HT1080 (cell line): Measurements from ENCODE around the gene SV2B. TPM values are rescaled to one million over a fixed set of nuclear protein-coding genes. Genes with fewer than 3 reads are reported as not detected.
A peak's percentile ranks its signal among the peaks of the same experiment; 100 is the strongest.

Experiments used
- DNase-seq: peaks from one replicate; pipeline ENCODE4 v3.0.0-alpha.2; 2015; ENCODE audit warnings: low read depth
- total RNA-seq: library from RNA; depleted of rRNA; stranded (reverse); fragments of >200 nt; shearing (Covaris generic); gene quantifications from 2 replicates; pipeline ENCODE4 v1.2.3, GENCODE V29; 2014

The SV2B gene
- total RNA-seq, 1 experiment from 2014 or later, result not detected

DNA sequence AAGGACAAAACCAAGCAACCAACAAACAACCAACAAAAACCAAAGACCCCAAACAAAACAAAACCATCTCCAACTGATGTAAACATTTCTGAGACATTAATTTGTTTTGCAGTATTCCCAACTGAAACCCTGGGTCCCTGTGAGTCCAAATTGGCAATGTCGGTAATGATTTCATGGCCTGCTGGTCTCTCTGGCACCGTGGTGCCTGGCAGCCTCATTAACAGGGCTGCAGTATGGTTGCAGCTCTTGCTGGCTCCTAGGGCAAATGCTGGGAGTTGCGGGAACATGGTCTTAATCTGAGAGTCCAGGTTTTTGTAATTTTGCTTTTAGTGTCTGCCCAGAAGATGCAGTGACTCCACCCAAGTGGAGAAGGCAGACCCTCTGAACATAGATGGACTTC, 128.3 kb downstream of the SV2B start:
- no peak for DNase-seq

DNA sequence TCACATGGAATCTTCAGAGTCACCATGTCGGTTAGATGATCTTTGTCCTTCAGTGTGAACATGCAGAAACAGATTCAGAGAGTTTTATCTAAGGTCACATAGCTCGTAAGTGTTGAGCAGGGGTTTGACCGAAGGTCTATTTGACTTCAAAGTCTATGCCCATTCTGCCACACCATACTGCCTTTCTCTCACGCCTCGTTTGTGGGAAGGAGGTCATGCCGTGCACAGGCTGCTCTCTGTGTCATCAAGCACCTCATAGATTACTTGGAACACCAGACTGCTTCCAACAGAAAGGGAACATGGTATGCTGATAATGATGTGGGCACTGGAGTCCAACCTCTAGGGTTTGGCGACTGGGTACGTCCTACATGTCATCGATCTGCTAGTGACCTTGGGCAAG, 128.8 kb downstream of the SV2B start:
- no peak for DNase-seq

DNA sequence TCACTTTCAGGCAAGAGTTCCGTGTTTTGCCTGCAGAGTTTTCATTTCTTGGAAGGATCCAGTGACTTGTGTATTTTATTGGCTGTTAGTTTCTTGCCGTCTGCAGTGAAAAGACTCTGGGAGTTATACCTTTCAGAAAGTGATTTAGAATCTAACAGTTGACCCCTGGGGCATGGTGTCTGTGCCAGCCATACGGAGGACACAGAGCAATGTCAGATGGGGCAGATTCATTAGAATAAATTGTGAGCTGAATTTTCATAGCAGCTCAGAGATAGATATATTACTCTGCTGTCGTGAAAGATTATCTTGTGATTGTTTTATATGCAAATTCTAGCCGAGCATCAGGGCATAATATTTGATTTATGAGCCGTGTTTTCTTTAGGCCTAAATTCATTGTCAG, 131.6 kb downstream of the SV2B start:
- DNase-seq, result no peak

DNA sequence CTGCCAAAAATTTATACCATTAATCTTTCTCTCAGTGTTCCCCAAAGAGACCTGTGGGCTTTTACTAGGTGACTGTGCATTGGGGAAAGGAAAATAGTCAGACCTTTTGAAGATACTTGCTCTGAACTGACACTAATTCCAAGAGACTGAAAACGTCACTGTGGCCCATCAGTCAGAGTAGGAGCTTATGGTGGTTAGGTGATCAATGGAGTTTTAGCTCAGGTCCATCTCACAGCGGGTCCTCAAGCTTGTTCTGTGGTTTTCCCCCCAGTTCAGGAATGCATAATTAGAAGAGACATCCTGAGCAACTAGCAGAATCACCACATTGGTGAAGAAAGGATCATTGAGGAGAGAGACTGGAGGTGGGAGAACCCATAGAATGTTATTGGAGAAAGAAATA, 134.7 kb downstream of the SV2B start:
- DNase-seq, result no peak

DNA sequence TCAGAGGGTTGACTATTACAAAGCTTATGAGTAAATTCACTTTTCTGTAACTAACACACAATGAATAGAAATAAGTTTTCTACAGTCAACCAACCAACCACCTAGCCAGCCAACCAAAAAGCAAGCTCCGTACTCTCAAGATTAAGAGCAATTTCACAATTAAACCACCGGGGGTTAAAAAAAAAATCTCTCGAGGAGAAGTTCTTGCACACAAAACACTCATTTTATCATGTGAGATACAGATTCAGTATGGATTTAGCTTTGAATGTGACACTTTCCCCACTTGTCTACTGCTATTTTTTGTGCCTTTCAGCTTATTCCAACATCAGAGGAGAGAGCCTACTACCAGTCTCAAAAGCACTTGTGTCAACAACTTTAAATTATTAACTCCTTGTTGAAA, 135.3 kb downstream of the SV2B start:
- no peak for DNase-seq

DNA sequence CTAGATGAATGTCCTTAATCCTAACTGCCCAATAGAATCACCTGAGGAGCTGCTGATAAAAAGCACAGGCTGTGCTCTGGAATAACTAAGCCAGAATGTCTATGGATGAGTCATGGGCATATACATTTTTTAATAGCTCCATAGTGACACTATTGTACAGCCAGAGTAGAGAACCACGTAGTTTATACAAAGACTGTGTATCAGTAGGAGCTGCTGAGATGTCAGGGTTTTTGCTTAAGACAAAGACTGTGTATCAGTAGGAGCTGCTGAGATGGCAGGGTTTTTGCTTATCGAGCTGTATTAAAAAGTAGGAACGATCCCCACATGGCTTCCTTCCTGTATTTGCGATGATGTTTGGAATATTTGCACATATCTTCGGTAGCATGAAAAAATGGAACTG, 137.4 kb downstream of the SV2B start:
- no peak for DNase-seq

DNA sequence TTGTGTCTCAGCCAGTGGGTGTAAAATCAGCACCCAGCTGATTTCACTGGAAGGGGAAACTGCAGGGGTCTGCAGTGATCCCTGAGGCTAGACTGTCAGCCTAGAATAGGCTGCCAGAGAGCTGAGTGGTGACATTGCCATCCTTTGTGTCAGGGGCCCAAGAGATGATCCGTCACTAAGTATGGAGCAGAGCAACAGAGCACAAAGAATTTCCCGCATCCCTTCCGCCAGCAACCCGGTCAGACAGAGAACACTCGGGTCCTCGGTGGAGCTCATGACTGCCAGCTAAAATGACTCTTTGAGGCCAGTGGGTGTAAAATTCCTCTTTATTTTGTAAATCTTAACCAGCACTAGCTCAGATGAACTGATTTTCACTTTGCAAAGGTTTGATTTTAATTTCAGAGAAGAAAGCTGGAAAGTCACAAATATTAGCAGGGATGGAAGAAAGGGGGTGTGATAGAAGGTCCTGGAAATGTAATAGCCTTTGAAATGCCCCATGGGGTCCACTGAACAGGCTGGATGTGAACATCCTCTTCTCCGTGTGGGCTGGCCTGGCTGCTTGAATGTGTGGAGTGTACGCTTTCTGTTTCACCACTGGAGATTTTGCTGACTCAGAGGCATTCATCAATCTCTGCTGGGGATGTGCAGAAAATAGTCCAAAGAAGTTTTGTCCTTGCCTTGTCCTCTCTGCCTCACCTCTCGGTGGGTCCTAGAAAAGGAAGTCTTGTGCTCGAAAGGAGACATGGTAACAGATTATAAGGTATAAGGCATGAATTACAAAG, 138.8 kb downstream of the SV2B start:
- DNase-seq, result no peak

DNA sequence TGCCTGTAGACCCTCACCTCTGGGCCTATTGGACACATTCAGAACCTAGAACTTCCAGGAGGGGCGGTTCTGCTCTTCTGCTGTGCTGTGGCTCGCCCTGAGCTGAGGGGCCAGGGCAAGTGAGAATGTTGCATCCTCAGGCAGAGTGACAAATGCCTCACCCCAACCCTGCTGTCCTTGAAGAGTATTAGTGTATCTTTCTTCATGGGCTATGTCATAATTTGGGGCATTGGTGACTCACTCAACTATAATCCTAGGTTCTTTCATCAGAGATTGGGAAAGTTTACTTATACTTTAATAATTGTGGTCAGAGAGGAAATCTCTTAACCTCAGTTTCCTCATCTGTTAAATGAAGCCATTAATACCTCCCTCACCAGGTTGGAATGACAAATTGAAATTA, 143.8 kb downstream of the SV2B start:
- no peak for DNase-seq

DNA sequence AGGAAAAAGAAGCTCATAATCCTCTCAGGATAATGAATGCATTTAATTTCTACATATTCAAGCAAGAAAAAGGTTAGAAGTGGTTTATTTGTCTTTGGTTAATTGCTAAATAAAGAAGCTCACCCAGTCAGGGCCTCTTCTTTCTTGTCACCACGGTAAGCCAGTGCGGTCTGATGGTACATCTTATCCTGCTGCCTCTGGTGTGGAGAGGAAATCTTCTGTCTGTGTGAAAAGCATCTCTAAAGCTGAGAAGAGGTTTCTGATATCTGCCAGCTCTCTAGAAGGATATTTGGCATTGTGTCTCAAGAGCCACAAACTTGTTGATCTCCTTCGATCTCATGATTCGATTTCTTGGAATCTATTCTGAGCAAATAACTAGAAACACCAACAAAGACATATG, 144.9 kb downstream of the SV2B start:
- DNase-seq, result no peak

DNA sequence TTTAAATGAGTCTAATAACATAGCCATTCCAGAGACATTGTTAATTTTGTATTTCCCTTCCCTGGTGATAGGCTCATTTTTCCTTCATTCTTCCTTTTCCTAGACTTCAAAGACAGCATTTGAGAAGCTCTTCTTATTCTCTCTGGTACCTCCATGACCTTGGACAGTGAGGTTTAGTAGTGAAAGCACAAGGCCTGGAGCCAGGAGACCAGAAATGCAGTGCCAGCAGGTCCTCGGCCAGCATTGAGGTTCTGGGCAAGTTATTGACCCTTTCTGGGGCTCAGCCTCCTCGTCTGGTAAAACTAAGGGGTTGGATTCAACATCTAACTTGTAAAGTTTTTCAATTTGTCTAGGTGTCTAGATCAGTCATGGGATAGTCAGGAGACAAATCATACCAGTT, 146.9 kb downstream of the SV2B start:
- DNase-seq, result no peak

DNA sequence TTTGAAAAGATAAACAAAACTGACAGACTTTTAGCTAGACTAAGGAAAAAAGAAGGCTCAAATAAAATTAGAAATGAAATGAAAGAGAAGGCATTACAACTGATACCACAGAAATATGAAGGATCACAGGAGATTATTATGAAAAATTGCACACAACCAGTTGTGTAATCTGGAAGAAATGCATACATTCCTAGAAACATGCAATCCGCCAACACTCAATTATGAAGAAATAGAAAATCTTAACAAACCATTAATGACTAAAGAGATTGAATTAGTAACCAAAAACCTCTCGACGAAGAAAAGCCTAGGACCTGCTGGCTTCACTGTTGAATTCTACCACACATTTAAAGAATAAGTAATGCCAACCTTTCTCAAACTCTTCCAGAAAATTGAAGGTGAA, 149.5 kb downstream of the SV2B start:
- DNase-seq, result no peak

DNA sequence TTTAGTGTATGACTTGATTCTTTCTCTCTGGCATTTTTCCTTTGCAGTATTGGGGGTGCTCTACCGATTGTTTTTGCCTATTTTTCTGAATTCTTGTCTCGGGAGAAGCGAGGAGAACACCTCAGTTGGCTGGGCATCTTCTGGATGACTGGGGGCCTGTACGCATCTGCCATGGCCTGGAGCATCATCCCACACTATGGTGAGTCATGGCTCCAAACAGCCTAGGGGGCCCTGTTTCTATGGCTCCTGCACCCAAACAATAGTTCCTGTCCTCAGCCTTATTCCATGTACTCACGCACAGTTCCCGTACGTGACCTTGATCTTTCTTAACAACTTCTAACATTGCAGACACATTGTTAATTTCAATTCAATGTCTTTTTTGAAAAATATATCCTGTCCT, 152.3 kb downstream of the SV2B start:
- DNase-seq, result no peak

DNA sequence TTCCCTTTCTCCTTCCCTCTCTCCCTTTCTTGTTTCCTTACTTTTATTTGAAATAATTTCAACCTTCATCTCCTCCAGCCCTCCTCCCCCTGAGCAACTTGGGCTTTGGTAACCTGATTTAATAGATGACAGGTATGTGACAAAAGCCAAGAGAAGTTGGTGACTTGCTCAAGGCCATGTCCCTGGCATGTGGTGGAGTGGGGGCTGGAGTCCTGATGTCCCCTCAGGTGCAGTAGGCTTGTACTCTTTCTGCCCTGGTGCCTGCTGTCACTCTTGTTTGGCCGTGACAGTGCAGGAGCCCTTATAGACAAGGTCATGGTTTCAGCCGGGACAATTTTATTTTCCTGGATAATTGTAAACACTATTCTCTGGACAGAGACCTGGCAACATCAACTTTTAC, 152.7 kb downstream of the SV2B start:
- DNase-seq, result no peak

DNA sequence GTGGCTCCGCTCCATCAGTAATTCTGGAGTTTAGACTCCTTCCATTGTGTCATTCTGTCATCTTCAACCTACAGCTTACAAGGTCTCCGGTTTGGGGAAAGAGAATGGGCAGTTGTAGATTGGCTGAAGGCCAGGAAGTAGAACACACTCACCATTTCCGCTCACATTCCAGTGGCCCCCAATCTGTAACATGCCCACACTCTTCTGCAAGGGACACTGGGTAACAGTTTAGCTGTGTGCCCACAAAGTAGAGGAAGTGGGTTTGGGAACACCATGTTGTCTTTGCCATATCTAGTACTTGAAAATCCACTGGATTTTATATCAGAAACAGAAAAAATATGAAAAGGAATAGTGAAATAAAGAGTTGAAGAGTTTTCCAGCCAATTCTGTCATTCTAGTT, 153.5 kb downstream of the SV2B start:
- peak; percentile 47 for DNase-seq

DNA sequence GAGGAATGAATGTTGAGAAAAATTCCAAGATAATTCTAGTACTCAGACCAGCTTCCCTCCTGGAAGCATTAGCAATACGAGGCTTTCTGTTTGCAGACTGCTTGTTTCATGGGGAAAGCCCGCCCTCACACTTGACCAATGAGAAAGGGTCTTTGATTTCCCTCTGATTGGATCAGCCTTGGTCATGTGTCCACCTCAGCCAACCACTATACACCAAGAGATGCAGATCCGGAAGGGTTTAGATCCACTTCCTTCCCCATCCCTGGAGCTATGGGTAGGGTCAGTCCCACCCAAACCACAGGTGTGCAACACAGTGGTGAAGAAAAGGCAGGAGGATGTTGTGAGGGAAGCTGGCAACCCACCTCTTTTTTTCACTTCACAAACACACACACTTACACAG, 154.7 kb downstream of the SV2B start:
- DNase-seq, result no peak

DNA sequence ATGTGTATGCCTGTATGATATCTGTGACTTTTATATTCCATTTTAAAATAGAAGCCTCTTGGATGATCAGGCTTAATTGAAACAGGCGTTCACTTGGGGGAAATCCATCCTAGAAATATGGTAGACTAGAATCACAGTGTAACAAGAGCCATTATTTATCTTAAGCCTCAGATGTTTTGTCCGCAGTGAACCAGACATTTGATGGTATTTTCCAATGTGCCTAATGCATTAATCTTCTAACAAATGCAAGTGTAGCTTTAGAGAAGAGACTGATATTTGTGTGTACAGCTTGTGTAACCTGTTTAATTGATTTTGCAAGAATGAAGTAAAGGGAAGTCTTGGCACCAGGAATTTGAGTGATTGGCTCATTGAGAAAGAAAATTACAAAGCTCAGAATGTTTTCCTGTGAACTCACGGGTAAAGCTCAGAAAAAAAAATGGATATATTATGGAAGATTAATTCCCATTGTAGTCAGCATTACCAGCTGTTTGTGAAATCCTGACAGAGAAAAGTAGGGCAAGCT, 155.7 kb downstream of the SV2B start:
- DNase-seq, result no peak

DNA sequence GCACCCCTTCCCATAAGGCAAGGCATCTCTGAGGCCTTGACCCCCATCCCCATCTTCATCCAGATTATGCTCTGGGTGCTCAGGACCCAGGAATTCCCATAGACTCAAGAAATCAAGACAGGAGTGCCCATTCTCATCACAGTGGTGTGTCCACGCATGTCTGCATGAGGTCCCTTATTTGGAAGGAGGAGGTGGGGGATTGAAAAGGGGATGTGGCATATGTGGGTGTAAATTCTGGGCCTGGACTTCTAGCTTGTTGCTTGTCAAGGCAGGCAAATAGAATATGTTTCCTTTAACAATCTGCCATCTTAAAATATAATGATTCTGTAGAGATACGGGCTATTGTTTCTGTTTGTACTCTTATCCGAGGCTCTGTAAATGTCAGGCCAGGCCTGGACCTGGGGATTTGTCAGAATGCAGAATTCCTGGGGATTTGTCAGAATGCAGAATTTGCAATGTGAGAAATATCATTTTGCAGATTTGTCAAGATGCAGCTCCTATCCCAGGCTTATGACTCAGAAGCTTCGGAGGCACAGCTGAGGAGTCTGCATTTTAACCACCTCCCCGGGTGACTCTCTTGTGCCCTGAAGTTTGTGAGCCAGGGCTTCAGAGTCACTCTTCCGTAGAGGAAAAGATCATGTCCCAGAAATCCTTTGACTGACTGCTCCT, 157.8 kb downstream of the SV2B start:
- DNase-seq, result no peak

DNA sequence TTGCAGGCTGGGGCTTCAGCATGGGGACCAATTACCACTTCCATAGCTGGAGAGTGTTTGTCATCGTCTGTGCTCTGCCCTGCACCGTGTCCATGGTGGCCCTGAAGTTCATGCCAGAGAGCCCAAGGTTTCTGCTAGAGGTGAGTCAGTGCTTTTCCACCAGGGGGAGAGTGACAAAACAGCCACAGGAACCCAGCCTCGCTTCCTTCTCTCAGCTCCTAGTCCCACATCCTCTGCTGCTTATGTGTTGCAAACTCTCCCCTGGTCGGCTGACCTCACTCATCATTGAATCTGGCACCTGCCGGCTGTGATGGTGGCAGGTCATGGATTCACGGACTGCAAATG, 158.3 kb downstream of the SV2B start:
- peak; percentile 47 for DNase-seq

DNA sequence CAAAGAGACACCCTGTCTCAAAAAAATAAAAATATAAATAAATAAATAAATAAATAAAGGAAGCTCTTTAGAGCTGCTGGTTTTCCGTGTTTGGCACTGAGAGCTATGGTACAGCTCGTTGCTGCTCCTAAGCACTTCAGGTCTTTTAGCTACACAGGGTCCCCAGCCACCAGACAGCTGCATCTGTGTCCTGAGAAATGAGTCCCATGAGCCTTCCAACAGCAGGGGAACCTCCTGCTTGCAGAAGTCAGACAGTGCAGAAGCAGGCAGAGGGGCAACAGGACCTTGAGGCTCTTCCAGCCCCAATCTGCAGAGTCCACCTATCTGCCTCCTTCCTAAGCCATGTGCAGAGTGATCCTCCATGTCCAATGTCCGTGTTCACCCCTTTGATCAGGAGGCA, 159.0 kb downstream of the SV2B start:
- DNase-seq, result no peak

DNA sequence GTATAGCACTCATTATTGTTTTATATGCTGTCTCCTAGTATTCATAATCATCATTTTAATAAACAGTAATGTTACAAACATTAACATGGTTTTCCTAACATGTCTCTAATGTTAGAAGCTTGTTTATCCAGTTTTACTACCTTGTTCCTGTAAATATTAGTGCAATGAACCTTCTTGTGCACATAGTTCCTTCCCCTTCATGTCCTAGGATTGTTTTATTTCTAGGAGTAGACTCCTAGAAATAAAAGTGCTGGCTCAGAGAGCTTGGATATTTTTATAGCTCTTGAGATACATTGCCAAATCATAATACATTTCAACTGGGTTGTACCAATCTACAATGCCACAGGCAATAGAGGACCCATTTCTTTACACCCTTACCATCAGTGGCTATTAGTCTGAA, 161.3 kb downstream of the SV2B start:
- no peak for DNase-seq

DNA sequence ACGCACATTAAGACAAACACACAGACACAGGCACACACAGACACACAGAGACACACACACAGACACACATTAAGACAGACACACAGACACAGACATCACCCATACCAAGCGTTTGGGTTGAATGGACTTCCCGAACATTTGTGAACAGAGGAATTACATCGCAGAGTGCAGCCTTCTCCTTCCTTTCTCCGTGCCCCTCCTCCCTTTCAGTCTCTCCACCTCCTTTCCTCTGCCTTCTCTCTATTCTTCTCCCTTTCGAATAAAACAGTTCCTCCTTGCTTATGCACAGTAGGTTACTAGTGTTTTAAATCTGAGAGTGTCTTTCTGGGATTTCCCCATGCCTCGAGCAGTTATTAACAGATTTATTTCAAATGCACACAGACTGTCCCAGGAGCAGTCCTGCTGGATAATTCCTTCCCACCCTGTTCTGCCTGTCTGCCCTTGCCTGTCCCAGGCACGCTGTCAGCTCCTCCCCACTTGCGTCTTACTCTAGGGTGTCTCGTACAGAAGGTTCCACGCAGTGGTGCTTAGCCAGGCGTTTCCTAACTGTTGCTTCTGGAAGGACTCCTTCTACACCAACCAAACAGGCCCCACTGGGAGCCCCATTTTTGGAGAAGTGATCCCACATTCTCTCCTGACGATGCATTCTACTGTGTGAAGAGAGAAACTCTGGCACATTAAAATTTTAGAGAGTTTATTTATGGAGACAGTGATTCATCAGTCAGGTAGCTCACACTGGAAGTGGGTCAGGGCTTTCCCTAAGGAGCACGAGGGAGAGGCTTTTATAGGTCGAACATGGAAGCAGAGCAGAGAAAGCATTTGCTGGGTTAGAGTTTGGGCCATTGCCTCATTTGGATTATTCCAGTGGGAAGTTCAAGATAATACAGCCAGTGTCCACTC, 163.8 kb downstream of the SV2B start:
- DNase-seq, result peak; percentile 4
